Germinal center (tissue), 1 donor: Measurements from ENCODE around the gene MBD3L3.
"Not testable (repeated sequence)": the region's sequence is repeated elsewhere in the genome, so short reads cannot be mapped to it uniquely, and the experiment has no call there.

ENCODE experiments used
- DNase-seq: peaks from one replicate; pipeline ENCODE4 v3.0.0; 2012; ENCODE audit warnings: mixed read lengths, low spot score

The MBD3L3 gene

DNA sequence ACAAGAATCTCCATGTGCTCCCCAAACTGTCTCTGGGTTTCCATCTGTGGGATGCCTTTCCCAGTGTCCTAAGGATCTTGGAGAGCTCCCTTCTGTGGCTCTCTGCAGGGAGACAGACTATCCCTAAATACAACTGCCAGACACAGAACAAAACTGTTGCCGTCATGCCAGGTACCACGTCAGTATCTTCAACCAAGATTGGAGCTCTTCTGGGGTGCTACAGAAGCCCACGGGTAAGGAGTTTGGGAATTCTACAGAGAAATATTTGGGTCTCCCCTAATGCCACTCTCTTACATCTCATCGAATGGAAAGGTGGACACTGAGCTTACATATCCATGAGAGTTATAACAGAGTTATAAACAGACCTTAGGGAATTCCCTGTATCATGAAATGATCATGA is 4.9 kb upstream of the MBD3L3 start:
- DNase-seq: no peak

DNA sequence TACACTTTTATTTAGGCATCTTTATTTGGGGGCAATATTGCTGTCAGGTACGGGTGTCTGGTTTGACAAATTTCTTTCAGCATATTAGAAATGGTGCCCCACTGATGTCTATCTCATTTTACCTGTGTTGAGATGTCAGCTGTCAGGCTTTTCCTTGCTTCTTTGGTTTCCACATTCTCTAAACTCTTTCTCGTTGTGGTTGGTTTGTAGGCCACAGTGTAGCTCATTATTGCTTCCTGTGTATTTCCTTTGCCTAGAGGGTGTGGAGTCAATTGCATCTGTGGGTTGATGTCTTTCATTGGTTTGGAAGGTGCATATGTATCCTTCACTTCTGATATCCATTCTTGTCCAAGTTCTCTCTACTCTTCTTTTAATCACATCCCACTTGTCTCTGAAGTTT is 1.5 kb upstream of the MBD3L3 start:
- DNase-seq: not testable (repeated sequence)

DNA sequence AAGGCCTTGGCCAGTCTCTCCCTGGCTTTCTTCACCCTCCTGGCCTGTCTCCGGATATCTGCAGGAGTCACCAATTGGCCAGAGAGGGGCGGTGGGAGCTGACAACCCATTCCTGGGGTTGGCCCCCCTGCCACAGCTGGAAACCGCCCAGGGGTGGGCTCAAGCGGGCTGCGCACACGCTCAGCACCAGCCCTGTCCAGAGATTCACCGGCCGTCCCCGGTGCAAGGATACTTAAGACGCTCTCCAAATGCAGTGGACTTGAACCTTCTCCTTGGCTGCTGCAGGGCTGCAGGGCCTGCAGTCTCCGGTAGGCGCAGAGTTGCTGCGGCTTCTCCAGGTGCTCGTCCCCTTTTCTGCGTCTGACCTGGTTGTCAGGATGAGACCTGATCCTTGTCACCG is 2.1 kb downstream of the MBD3L3 start:
- DNase-seq: not testable (repeated sequence)

DNA sequence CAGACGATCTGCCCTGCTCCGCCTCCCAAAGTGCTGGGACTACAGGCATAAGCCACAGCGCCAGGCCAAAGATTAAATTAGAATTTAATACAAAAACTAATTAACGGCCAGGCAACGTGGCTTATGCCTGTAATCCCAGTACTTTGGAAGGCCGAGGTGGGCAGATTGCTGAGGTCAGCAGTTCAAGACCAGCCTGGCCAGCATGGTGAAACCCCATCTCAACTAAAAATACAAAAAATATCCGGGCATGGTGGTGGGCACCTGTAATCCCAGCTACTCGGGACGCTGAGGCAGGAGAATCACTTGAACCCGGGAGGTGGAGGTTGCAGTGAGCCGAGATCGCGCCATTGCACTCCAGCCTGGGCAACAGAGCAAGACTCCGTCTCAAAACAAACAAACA is 2.8 kb downstream of the MBD3L3 start:
- DNase-seq: not testable (repeated sequence)

DNA sequence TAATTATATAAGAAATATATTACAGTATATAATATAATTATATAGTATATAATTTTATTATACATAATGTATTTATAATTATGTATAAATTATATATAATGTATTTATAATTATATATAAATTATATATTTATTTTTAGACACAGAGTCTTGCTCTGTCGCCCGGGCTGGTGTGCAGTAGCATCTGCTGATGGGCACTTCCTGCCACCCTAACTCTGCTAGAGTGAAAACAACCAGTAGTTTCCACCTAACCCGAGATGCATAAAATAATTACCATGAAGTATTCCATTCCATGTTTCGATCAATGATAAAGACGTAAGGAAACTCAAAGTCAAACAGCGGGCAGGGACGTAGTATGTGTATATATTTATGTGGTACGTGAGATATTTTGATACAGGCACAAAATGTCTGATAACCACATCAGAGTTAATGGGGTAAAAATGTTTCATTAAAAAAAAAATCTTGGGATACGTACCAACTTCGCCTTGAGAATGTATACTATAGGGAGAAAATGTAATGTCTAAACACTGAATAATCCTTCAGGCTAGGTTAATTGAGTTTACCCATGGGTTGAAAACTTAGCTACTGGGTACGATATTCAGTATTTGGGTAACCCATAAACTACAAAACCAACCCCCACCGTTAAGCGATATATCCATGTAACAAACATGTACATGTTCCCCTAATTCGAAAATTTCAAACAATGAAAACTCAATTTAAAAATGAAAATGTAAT is 3.7 kb downstream of the MBD3L3 start:
- DNase-seq: not testable (repeated sequence)

DNA sequence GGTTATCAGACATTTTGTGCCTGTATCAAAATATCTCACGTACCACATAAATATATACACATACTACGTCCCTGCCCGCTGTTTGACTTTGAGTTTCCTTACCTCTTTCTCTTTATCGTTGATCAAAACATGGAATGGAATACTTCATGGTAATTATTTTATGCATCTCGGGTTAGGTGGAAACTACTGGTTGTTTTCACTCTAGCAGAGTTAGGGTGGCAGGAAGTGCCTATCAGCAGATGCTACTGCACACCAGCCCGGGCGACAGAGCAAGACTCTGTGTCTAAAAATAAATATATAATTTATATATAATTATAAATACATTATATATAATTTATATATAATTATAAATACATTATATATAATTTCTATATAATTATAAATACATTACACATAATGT is 5.6 kb downstream of the MBD3L3 start:
- DNase-seq: not testable (repeated sequence)

DNA sequence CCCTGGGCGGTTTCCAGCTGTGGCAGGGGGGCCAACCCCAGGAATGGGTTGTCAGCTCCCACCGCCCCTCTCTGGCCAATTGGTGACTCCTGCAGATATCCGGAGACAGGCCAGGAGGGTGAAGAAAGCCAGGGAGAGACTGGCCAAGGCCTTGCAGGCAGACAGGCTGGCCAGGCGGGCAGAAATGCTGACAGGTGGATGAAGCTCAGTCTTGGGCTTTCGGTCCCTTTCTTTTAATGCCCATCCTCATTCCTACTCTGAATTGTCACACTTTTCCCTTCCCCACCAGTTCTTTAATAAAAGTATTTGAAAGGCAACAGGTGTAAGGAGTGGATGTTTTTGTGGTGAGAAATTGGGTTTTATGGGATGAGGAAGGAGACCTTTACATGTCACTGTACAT is 7.1 kb downstream of the MBD3L3 start:
- DNase-seq: not testable (repeated sequence)

DNA sequence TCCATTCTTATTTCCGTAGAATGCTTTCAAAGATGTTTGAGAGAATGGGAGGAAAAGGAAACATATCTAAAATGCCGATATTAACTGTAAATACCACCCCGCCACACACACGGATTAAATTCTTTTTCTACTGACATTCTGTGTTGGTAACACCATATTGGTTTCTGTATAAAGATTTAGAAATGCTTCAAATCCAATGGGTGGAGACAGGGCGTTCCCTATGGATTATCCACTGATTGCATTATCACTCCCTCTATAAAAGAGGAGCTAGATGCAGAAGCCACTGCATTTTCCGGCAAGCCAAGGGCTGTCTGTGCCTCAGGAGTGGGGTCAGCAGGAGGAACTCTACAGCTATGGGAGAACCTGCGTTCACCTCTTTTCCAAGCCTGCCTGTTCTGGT is 9.5 kb downstream of the MBD3L3 start, which contains the start of gene MBD3L2:
TSS of gene MBD3L2 (plus strand) at position 301 of the 400 bp plus-strand sequence. CDS start at position 354, 53 bp downstream.
- DNase-seq: not testable (repeated sequence)

DNA sequence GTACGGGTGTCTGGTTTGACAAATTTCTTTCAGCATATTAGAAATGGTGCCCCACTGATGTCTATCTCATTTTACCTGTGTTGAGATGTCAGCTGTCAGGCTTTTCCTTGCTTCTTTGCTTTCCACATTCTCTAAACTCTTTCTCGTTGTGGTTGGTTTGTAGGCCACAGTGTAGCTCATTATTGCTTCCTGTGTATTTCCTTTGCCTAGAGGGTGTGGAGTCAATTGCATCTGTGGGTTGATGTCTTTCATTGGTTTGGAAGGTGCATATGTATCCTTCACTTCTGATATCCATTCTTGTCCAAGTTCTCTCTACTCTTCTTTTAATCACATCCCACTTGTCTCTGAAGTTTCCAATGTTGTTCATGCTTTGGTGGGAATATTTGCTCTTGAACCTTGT is 16.9 kb downstream of the MBD3L3 start:
- not testable (repeated sequence) for DNase-seq

DNA sequence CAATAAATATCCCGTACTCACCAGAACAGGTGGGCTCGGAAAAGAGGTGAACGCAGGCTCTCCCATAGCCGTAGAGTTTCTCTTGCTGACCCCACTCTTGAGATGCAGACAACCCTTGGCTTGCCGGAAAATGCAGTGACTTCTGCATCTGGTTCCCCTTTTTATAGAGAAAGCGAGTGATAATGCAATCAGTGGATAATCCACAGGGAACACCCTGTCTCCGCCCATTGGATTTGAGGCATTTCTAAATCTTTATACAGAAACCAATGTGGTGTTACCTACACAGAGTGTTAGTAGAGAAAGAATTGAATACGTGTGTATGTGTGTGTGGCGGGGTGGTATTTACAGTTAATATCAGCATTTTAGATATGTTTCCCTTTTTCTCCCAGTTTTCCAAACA is 18.4 kb downstream of the MBD3L3 start, which contains the start of gene MBD3L4:
TSS of gene MBD3L4 (minus strand) at position 101 of the 400 bp plus-strand sequence. CDS start at position 66, 35 bp downstream.
- not testable (repeated sequence) for DNase-seq

DNA sequence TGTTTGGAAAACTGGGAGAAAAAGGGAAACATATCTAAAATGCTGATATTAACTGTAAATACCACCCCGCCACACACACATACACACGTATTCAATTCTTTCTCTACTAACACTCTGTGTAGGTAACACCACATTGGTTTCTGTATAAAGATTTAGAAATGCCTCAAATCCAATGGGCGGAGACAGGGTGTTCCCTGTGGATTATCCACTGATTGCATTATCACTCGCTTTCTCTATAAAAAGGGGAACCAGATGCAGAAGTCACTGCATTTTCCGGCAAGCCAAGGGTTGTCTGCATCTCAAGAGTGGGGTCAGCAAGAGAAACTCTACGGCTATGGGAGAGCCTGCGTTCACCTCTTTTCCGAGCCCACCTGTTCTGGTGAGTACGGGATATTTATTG is 28.2 kb downstream of the MBD3L3 start, which contains the start of gene MBD3L5:
TSS of gene MBD3L5 (plus strand) at position 301 of the 400 bp plus-strand sequence. CDS start at position 335, 34 bp downstream.
- not testable (repeated sequence) for DNase-seq

DNA sequence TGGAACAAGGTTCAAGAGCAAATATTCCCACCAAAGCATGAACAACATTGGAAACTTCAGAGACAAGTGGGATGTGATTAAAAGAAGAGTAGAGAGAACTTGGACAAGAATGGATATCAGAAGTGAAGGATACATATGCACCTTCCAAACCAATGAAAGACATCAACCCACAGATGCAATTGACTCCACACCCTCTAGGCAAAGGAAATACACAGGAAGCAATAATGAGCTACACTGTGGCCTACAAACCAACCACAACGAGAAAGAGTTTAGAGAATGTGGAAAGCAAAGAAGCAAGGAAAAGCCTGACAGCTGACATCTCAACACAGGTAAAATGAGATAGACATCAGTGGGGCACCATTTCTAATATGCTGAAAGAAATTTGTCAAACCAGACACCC is 29.7 kb downstream of the MBD3L3 start:
- not testable (repeated sequence) for DNase-seq

DNA sequence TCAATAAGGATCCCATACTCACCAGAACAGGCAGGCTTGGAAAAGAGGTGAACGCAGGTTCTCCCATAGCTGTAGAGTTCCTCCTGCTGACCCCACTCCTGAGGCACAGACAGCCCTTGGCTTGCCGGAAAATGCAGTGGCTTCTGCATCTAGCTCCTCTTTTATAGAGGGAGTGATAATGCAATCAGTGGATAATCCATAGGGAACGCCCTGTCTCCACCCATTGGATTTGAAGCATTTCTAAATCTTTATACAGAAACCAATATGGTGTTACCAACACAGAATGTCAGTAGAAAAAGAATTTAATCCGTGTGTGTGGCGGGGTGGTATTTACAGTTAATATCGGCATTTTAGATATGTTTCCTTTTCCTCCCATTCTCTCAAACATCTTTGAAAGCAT is 37.1 kb downstream of the MBD3L3 start, which contains the start of gene MBD3L2B:
TSS of gene MBD3L2B (minus strand) at position 101 of the 400 bp plus-strand sequence. CDS start at position 67, 34 bp downstream.
- DNase-seq: not testable (repeated sequence)

DNA sequence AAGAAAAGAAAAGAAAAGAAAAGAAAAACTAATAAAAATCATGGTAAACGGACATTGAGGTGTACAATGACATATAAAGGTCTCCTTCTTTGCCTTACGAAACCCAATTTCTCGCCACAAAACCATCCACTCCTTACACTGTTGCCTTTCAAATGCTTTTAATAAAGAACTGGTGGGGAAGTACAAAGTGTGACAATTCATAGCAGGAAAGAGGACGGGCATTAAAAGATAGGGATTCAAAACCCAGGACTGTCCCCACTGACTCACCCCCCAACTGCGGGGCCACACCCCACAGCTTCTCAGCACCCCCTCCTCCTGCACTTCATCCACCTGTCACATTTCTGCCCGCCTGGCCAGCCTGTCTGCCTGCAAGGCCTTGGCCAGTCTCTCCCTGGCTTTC is 39.6 kb downstream of the MBD3L3 start:
- no peak for DNase-seq

DNA sequence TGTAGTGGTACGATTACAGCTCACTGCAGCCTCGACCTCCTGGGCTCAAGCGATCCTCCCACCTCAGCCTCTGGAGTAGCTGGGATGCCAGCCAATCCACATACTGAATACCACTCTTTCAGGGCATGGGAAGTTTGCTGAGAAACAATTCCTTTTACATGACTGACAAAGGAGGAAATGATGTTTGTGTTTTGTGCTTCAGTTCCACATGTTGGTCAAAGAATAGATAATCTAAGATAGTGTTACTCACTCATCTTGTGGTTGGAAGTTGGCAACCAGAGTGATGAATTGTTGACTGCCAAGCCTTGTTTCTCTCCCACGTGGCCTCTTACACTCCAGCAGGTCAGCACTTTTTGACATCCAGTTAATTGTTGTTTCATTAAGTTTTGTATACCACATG is 44.8 kb downstream of the MBD3L3 start:
- no peak for DNase-seq

DNA sequence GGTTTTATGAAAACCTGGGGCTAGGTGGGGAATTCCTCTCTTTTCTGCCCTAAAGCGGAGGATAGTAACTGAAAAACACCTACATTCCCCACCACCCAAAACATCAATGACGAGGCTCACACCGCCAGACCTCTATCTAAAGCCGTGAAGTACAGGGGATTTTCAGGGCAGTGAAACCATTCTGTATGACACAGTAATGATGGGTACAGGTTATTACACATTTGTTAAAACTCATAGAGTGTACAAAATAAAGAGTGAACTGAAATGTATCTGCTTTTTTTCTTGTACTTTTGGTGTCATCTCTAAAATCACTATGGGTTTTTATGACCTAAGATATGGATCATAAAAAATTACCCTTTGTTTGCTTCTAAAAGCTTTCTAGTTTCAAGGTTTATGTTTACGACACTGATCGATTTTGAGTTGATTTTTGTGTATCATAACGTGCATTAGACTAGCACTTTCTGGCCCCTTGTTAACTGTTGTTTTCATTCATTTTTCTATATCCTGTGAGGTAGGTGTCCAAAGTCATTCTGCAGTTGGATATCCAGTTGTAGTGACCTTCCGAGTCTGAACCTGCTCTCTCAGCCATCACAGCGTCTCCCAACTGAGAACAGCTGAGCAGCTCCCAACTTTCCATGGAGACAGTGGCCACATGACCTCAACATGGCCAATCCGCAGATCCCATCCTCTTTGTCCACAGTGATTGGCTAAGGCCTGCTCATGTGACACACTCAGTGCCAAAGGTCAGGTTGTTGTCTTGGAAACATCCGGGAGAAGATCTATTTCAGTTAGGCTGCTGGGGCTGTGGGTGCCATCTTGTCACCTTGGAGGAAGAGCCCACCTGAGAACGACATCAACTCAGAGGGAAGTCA is 47.5 kb downstream of the MBD3L3 start:
- no peak for DNase-seq

DNA sequence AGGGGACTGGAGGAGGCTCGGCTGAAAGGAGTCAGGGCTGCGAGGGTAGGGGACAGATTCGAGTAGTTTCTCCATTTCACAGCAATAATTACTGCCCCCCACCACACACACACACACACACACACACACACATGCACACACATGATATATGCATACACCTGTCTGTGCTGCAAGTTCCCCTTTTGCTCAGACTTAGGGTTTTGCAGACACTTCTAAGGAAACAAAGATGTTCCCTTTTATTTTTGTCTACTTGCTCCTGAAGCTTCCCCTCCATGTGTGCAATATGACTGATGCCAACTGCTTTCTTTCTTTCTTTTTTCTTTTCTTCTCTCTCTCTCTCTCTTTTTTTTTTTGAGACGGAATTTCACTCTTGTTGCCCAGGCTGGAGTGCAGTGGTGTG is 50.6 kb downstream of the MBD3L3 start:
- no peak for DNase-seq
